GM19193 (cell line): Measurements from ENCODE around the gene EXTL1.

Experiments used
- POLR2A ChIP-seq: IDR thresholded peaks from 4 replicates; pipeline ENCODE4 v1.6.1; 2011; ENCODE audit not compliant: insufficient read depth, insufficient read length; ENCODE audit errors: extremely low read depth

The EXTL1 gene

GRCh38 chr1:26016258-26016952 is 5.2 kb upstream of the EXTL1 start:
- TF ChIP-seq POLR2A: no peak

DNA sequence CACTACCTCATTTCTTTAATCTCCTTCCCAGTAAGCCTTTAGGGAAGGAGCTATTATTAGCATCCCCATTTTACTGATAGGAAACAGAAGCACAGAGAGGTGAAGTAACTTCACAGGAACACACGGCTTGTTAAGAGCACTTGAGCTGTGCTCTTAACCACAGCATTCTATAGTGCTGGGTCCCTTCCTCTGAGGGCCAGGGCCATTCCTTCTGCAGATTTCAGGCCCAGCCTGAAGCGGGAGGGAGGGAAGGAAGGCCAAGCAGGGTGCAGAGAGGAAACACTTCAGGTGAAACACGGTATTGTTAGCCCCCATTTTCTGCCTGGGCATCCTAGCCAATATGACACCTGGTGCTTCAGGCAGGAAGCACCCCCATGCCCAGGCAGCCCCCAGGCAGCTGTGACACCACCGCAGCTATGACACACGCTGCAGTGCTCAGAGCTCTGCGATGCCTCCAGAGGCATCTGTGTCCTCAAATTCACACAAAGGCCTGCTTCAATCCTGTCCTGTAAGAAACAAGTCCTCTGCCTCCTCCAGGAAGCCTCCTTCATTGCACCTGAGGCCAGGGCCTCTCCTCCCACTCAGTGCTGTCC is 4.5 kb upstream of the EXTL1 start:
- TF ChIP-seq POLR2A: no peak

- no peak for TF ChIP-seq POLR2A
Observed at GRCh38 chr1:26017606-26018005, 4.0 kb upstream of the EXTL1 start.

GRCh38 chr1:26019641-26020315 is 1.8 kb upstream of the EXTL1 start:
- no peak for TF ChIP-seq POLR2A

- TF ChIP-seq POLR2A: no peak
Observed at GRCh38 chr1:26020330-26020768, 1.2 kb upstream of the EXTL1 start.

DNA sequence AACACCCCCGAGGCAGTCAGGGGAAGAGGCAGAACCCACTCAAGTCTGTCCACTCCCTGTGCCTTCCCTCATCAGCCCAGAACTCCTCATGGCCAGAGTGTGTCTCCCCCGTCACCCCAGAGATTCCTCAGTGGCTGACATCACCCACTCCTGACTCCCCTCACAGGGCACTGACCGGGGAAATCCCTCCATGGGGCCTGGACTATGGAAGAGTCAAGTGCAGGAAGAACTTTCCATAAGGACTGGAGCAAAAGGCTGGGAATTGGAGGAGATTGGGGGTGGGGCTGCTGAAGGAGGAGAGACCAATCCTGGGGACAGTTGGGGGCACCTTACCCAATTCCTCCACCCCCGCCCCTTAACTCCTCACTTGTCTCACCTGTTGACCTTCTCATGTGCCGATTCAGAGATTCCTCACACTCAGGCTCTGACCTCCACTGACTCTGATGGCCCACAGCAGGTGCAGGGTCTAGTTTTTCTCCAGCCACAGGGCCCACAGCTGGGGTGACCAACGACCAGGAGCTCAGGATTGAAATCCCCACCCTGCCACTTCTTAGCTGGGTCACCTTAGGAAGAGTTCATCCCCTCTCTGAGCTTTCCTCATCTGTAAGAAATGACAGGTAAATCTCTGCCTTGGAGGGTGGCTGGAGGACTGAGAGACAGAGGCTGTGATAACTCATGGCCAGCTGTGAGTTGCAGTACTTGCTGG is 481 bp upstream of the EXTL1 start:
- no peak for TF ChIP-seq POLR2A

- no peak for TF ChIP-seq POLR2A
Observed at GRCh38 chr1:26022404-26022779, 817 bp downstream of the EXTL1 start.

DNA sequence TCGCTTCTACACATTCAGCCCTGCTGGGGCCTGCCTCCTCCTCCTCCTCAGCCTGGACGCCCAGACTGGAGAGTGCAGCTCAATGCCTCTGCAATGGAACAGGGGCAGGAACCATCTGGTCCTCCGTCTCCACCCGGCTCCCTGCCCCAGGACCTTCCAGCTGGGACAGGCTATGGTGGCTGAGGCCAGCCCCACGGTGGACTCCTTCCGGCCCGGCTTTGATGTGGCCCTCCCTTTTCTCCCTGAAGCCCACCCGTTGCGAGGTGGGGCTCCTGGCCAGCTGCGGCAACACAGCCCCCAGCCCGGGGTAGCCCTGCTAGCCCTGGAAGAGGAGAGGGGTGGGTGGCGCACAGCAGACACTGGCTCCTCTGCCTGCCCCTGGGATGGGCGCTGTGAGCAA is 1.4 kb downstream of the EXTL1 start:
- no peak for TF ChIP-seq POLR2A

DNA sequence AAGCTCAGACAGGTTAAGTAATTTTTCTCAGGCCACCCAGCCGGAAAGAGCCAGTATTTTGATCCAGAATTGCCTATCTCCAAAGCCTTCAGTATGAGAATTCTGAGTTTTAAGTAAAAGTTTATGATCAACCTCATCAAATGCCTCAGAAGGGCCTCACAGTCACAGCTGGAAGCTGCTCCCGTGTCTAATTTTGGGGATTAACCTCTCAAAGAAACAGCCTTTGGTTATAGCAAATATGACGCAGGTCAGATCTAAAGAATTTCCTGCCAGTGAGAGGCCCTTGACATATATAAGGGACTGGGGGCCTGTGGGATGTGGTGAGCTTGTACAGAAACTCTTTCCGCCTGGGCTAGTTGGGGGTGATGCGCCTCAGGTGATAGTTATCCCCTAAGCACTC is 2.3 kb downstream of the EXTL1 start:
- TF ChIP-seq POLR2A: no peak

- TF ChIP-seq POLR2A: no peak
Observed at GRCh38 chr1:26025060-26025459, 3.5 kb downstream of the EXTL1 start.

GRCh38 chr1:26025517-26025916 is 3.9 kb downstream of the EXTL1 start:
- TF ChIP-seq POLR2A: no peak

GRCh38 chr1:26027716-26028489 is 6.3 kb downstream of the EXTL1 start:
- no peak for TF ChIP-seq POLR2A

DNA sequence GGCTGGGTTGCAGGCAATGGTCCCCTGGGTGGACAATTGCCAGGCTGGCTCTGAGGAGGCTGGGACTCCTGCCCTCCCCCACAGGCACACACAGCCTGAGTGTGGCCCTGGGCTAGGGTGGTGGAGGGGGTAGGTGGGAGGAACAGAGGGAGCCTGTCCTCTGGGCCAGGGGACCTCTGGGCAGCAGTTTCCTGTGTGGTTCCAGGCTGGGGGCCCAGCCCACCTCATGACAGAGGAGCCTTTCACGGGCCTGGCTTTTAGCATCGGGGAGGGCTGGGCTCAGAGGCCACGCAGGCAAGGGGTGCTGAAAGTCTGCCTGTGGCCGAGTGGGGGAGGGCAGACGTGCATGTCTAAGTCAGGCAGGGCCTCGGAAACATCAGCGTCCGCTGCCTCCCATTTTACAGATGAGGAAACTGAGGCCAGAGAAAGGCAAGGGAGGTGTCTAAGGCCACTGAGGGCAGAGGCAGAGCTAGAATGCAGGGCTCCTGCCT is 7.0 kb downstream of the EXTL1 start:
- no peak for TF ChIP-seq POLR2A

DNA sequence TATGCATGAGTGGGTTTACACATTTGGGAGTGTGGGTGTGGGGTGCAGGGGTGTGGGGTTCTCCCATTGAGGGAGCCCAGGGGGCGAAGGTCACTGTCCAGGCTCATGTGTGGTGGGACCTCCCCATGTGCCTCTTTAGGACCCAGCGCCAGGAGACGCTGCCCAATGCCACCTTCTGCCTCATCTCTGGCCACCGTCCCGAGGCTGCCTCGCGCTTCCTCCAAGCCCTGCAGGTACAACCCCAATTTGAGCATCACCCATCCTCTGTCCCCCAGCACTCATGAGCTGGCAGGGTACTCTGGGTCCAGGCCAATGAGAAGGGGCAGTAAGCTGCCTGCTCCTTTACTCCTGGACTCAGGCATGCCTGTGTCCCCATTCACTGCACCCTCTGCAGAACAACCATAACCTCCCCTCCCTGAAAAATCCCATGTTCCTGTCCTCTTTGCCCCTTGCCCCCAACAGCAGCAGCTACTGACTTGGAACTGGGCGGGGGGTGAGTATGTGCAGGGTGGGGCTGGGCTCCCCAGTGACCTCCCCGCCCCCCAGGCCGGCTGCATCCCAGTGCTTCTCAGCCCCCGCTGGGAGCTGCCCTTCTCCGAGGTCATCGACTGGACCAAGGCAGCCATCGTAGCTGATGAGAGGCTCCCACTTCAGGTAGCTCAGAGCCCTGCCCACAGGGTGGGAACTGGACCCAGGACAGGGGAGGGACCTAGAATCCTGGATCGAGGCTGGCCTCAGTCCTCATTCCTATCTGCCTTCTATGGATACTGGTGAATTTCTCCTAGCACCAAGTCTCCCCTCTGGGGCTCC is 7.7 kb downstream of the EXTL1 start:
- TF ChIP-seq POLR2A: no peak
